Measurements from ENCODE around the gene UBLCP1.

GRCh38 chr5:159322180-159322579, 59.1 kb downstream of the UBLCP1 start:
- TF ChIP-seq POLR2A (IDR thresholded peaks at IDR 0.05) (no peak), CTCF (IDR thresholded peaks at IDR 0.05) (no peak), POLR2AphosphoS5 (IDR thresholded peaks at IDR 0.05) (no peak)
